CD4-positive, alpha-beta T cell (primary cell): Measurements from ENCODE around the gene DCDC1. TPM values are rescaled to one million over a fixed set of nuclear protein-coding genes. Genes with fewer than 3 reads are reported as not detected.

Source experiments
- ATAC-seq: fragments of 200-7000 bp; cut with Tn5 transposase; one replicate; pipeline ENCODE4 v1.10.0; 2022; ENCODE audit warnings: mild to moderate bottlenecking; ENCODE audit not compliant: poor library complexity
- CTCF ChIA-PET: fragments of 350-600 bp; sonication (Branson Sonifier 250); formaldehyde crosslinking; loops from one replicate; lab custom pipeline; 2021; ENCODE audit warnings: antibody characterized with exemption, inconsistent platforms; lab: Charles Lee
- POLR2A ChIA-PET: fragments of 350-600 bp; sonication (Branson Sonifier 250); formaldehyde crosslinking; loops from one replicate; lab custom pipeline; 2021; ENCODE audit warnings: antibody characterized with exemption, inconsistent platforms; lab: Charles Lee
- DNase-seq, 14 experiments: peaks; one replicate each; pipeline ENCODE4 v3.0.0-alpha.2; 2013 to 2020; ENCODE audit warnings: mixed read lengths in 2 of 14
- H3K27ac ChIP-seq, 2 donors: one replicate each; pipeline versions ENCODE4 v1.5.1 to v1.7.0; 2013; ENCODE audit warnings: low read length in 2 of 2, low read depth in 1 of 2, mild to moderate bottlenecking in 1 of 2
- H3K27me3 ChIP-seq, 2 experiments: 1 replicate in 1 of 2; 2 replicates in 1 of 2; pipeline versions ENCODE4 v1.6.1 to v1.7.0; 2013; ENCODE audit warnings: low read length in 2 of 2, control low read depth in 1 of 2, mild to moderate bottlenecking in 1 of 2, moderate library complexity in 1 of 2; ENCODE audit not compliant: insufficient read depth in 2 of 2, control insufficient read depth in 1 of 2
- H3K36me3 ChIP-seq: one replicate; pipeline ENCODE4 v1.6.1; 2013; ENCODE audit warnings: low read length, control low read depth; ENCODE audit not compliant: insufficient read depth
- H3K4me1 ChIP-seq: one replicate; pipeline ENCODE4 v1.6.1; 2013; ENCODE audit warnings: low read length, control low read depth; ENCODE audit not compliant: insufficient read depth
- H3K4me3 ChIP-seq: one replicate; pipeline ENCODE4 v1.5.1; 2013; ENCODE audit warnings: mild to moderate bottlenecking, low read length, moderate library complexity
- H3K9me3 ChIP-seq, 2 experiments: 1 replicate in 1 of 2; 2 replicates in 1 of 2; pipeline versions ENCODE4 v1.6.1 to v1.7.0; 2013; ENCODE audit warnings: low read length in 2 of 2, mild to moderate bottlenecking in 2 of 2, control low read depth in 1 of 2, moderate library complexity in 1 of 2; ENCODE audit not compliant: control insufficient read depth in 1 of 2, insufficient read depth in 1 of 2
- H3K27ac Mint-ChIP-seq: one replicate; pipeline ENCODE4 v1.8.0; 2020; ENCODE audit warnings: mixed read lengths
- H3K27me3 Mint-ChIP-seq: one replicate; pipeline ENCODE4 v1.8.0; 2021; ENCODE audit warnings: mixed read lengths
- H3K36me3 Mint-ChIP-seq: one replicate; pipeline ENCODE4 v1.8.0; 2021; ENCODE audit warnings: low read depth, mixed read lengths
- H3K4me1 Mint-ChIP-seq: one replicate; pipeline ENCODE4 v1.8.0; 2021; ENCODE audit warnings: low read depth, mixed read lengths
- H3K4me3 Mint-ChIP-seq: one replicate; pipeline ENCODE4 v1.8.0; 2020; ENCODE audit warnings: mild to moderate bottlenecking, mixed read lengths
- H3K9me3 Mint-ChIP-seq: one replicate; pipeline ENCODE4 v1.8.0; 2020; ENCODE audit warnings: mixed read lengths
- intact Hi-C, 2 experiments: fragments of 100-400 bp; cut with DNase I in 1 of 2; cut with micrococcal nuclease in 1 of 2; formaldehyde crosslinking; loops; one replicate each; pipeline versions ENCODE4 v1.15.1 to v1.9.0; 2023 to 2025; cut with DNase I, micrococcal nuclease
- total RNA-seq, 174 experiments: library from RNA in 2 of 174; stranded (reverse) in 2 of 174; gene quantifications; one replicate each; pipeline ENCODE4 v1.2.3 and lab custom pipeline; 2021 to 2026
- TF ChIP-seq, protein P1 (sequence below): fragments of 200-600 bp; IDR thresholded peaks from one replicate; pipeline ENCODE4 v1.8.0; 2022; ENCODE audit warnings: antibody characterized with exemption, mild to moderate bottlenecking

The DCDC1 gene
- total RNA-seq, 2 experiments from 2014 or later, result 0.11 TPM; not detected in 1

DNA sequence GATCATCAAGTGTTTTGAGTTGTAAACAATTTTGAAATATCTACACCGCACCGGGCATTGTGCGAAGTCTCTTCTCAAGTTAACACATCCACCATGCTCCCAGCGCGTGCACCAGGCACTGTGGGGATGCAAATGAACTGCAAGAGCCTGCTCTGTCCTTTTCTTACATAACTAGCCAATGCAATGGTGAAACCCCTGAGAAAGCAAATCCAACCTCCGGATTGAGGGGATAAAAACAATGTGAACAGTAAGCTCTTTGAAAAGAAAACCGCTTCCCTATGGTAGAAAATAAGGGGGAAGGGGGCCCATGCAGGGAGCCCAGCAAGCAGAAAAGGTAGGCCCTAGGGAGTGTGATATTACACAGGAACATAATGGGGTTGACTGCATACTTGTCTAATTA, 508.5 kb downstream of the DCDC1 start:
- Histone ChIP-seq H3K4me1 (no peaks in the 10 kb centered on the region), H3K27me3 (no peaks in the 10 kb centered on the region), H3K36me3 (no peaks in the 10 kb centered on the region), H3K9me3 (no peaks in the 10 kb centered on the region), H3K27ac (no peak overlapping the region), H3K4me3 (no peak overlapping the region)
- Mint-ChIP-seq H3K4me1 (no peaks in the 10 kb centered on the region), H3K36me3 (no peaks in the 10 kb centered on the region), H3K27ac (no peak overlapping the region), H3K4me3 (no peak overlapping the region), H3K9me3 (no peaks in the 10 kb centered on the region), H3K27me3 (no peaks in the 10 kb centered on the region)
- DNase-seq, result no peak
- intact Hi-C loops, result no loop called here
- CTCF ChIA-PET, result no interaction called here
- ATAC-seq, result no peak
- POLR2A ChIA-PET, result no interaction called here
- TF ChIP-seq, protein P1, sequence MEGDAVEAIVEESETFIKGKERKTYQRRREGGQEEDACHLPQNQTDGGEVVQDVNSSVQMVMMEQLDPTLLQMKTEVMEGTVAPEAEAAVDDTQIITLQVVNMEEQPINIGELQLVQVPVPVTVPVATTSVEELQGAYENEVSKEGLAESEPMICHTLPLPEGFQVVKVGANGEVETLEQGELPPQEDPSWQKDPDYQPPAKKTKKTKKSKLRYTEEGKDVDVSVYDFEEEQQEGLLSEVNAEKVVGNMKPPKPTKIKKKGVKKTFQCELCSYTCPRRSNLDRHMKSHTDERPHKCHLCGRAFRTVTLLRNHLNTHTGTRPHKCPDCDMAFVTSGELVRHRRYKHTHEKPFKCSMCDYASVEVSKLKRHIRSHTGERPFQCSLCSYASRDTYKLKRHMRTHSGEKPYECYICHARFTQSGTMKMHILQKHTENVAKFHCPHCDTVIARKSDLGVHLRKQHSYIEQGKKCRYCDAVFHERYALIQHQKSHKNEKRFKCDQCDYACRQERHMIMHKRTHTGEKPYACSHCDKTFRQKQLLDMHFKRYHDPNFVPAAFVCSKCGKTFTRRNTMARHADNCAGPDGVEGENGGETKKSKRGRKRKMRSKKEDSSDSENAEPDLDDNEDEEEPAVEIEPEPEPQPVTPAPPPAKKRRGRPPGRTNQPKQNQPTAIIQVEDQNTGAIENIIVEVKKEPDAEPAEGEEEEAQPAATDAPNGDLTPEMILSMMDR, result no peak

DNA sequence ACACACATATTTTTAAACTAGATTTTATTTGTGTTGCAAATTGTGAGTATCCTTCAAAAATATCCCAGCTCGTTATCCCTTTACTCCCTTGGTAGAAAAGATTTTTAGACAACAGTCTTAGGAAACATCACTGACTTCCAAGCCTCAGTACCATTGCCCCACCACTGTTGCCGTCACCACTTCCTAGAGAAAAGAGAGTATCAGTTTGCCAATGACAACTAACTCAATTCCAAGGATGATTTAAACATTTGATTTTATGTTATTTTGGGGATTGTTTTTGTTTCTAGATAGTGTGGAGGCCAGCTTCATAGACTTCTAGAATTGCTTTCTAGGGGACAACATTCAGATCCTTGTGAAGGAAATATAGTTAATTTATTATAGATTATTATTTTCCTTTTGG, 509.4 kb downstream of the DCDC1 start:
- Histone ChIP-seq H3K4me3 (no peak overlapping the region), H3K27me3 (no peaks in the 10 kb centered on the region), H3K4me1 (no peaks in the 10 kb centered on the region), H3K9me3 (no peaks in the 10 kb centered on the region), H3K36me3 (no peaks in the 10 kb centered on the region), H3K27ac (no peak overlapping the region)
- H3K9me3 Mint-ChIP-seq, result no peaks in the 10 kb centered on the region
- CTCF ChIA-PET, result no interaction called here
- no peaks in the 10 kb centered on the region for H3K4me1 Mint-ChIP-seq
- no peak overlapping the region for H3K4me3 Mint-ChIP-seq
- H3K36me3 Mint-ChIP-seq, result no peaks in the 10 kb centered on the region
- no peak for DNase-seq
- no peak for ATAC-seq
- H3K27ac Mint-ChIP-seq, result no peak overlapping the region
- intact Hi-C loops, result no loop called here
- H3K27me3 Mint-ChIP-seq, result no peaks in the 10 kb centered on the region
- TF ChIP-seq, protein P1, result no peak
- POLR2A ChIA-PET, result no interaction called here

DNA sequence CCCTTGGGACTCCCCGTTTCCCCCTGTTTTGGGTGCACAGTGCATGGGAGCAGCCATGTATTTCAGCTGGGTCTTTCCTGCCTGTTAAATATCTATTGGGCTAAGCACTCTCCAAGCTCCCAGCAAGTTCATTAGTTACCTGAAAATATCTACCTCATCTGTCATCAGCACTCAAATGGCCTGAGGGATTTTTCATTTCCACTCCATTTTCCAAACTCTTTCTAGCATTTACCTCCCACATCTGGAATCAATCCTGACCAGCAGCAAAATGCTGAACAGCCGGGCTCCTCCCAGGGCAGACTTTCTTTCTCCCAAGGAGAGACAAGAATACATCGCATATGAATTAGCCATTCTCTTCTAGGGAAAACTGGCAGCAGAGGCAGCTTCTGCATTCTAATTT, 509.9 kb downstream of the DCDC1 start:
- no peak for ATAC-seq
- intact Hi-C loops, result no loop called here

More for the DNA sequence above, 509.9 kb downstream of the DCDC1 start:
- Mint-ChIP-seq H3K27me3 (no peaks in the 10 kb centered on the region), H3K4me1 (no peaks in the 10 kb centered on the region), H3K36me3 (no peaks in the 10 kb centered on the region), H3K9me3 (no peaks in the 10 kb centered on the region), H3K4me3 (no peak overlapping the region), H3K27ac (no peak overlapping the region)
- Histone ChIP-seq H3K4me3 (no peak overlapping the region), H3K27ac (no peak overlapping the region), H3K9me3 (no peaks in the 10 kb centered on the region), H3K4me1 (no peaks in the 10 kb centered on the region), H3K36me3 (no peaks in the 10 kb centered on the region), H3K27me3 (no peaks in the 10 kb centered on the region)
- POLR2A ChIA-PET, result no interaction called here
- TF ChIP-seq, protein P1, result no peak
- no peak for DNase-seq
- CTCF ChIA-PET, result no interaction called here
